Liver (tissue), 9 donors: Measurements from ENCODE around the gene TTYH3. TPM values are rescaled to one million over a fixed set of nuclear protein-coding genes. Genes with fewer than 3 reads are reported as not detected.
"Not testable (repeated sequence)": the region's sequence is repeated elsewhere in the genome, so short reads cannot be mapped to it uniquely, and the experiment has no call there.

ENCODE experiments used
- DNase-seq: peaks from one replicate; pipeline ENCODE4 v3.0.0-alpha.2; 2017; ENCODE audit warnings: low spot score
- H3K27ac ChIP-seq, 2 donors: one replicate each; pipeline ENCODE4 v1.7.0; 2013; ENCODE audit warnings: inconsistent platforms in 2 of 2, low read length in 2 of 2, control low read depth in 1 of 2, low read depth in 1 of 2, mild to moderate bottlenecking in 1 of 2
- H3K27me3 ChIP-seq, 4 donors: one replicate each; pipeline versions ENCODE4 v1.6.1 to v1.7.0; 2013; ENCODE audit warnings: low read length in 3 of 4, inconsistent platforms in 1 of 4, mild to moderate bottlenecking in 1 of 4, moderate library complexity in 1 of 4; ENCODE audit not compliant: control insufficient read depth in 4 of 4, insufficient read depth in 4 of 4
- H3K36me3 ChIP-seq, 4 donors: one replicate each; pipeline versions ENCODE4 v1.6.1 to v1.7.0; 2013; ENCODE audit warnings: low read length in 3 of 4, mild to moderate bottlenecking in 3 of 4, low read depth in 1 of 4, moderate library complexity in 1 of 4; ENCODE audit not compliant: control insufficient read depth in 4 of 4, insufficient read depth in 3 of 4
- H3K4me1 ChIP-seq, 4 donors: one replicate each; pipeline versions ENCODE4 v1.6.1 to v1.7.0; 2013; ENCODE audit warnings: low read length in 3 of 4, mild to moderate bottlenecking in 3 of 4, moderate library complexity in 1 of 4; ENCODE audit not compliant: control insufficient read depth in 4 of 4, insufficient read depth in 4 of 4
- H3K4me3 ChIP-seq, 3 donors: one replicate each; pipeline versions ENCODE4 v1.6.1 to v1.7.0; 2013; ENCODE audit warnings: low read length in 3 of 3, control low read depth in 1 of 3, low read depth in 1 of 3, mild to moderate bottlenecking in 1 of 3
- H3K9ac ChIP-seq, 2 donors: one replicate each; pipeline ENCODE4 v1.7.0; 2013; ENCODE audit warnings: low read length in 2 of 2, mild to moderate bottlenecking in 2 of 2, moderate library complexity in 2 of 2, control low read depth in 1 of 2, low read depth in 1 of 2
- H3K9me3 ChIP-seq, 4 donors: one replicate each; pipeline versions ENCODE4 v1.6.1 to v1.7.0; 2013; ENCODE audit warnings: low read length in 3 of 4; ENCODE audit not compliant: control insufficient read depth in 4 of 4
- GABPA ChIP-seq, 2 donors: IDR thresholded peaks in 1 of 2; conservative IDR thresholded peaks in 1 of 2; 2 replicates each; pipeline ENCODE4 v1.6.1; 2016; ENCODE audit warnings: antibody characterized with exemption in 2 of 2, mild to moderate bottlenecking in 1 of 2, moderate library complexity in 1 of 2
- HNF4A ChIP-seq, 2 donors: conservative IDR thresholded peaks; 2 replicates each; pipeline ENCODE4 v1.6.1; 2016; ENCODE audit warnings: antibody characterized with exemption in 2 of 2, mild to moderate bottlenecking in 2 of 2
- HNF4G ChIP-seq: IDR thresholded peaks from 2 replicates; pipeline ENCODE4 v1.6.1; 2016; ENCODE audit warnings: antibody characterized with exemption
- JUND ChIP-seq, 2 donors: IDR thresholded peaks; 2 replicates each; pipeline ENCODE4 v1.6.1; 2016; ENCODE audit warnings: antibody characterized with exemption in 2 of 2
- RAD21 ChIP-seq, 2 donors: IDR thresholded peaks; 2 replicates each; pipeline ENCODE4 v1.6.1; 2016; ENCODE audit warnings: antibody characterized with exemption in 2 of 2, mild to moderate bottlenecking in 2 of 2
- RXRA ChIP-seq, 2 donors: IDR thresholded peaks; 2 replicates each; pipeline ENCODE4 v1.6.1; 2017 to 2018; ENCODE audit warnings: antibody characterized with exemption in 2 of 2, mild to moderate bottlenecking in 1 of 2
- TAF1 ChIP-seq: conservative IDR thresholded peaks from 2 replicates; pipeline ENCODE4 v1.6.1; 2016; ENCODE audit warnings: antibody characterized with exemption, mild to moderate bottlenecking
- WGBS: extraction: QIAGEN DNeasy Blood & Tissue Kit; methylation state at CpG from one replicate; pipeline ENCODE4 v1.1.7; 2013; 5-methylcytosine and 5-hydroxymethylcytosine counted together
- polyA plus RNA-seq, 2 donors: library from polyadenylated mRNA; stranded (reverse) in 1 of 2; unstranded in 1 of 2; fragments of 200-250 nt in 1 of 2; fragments of >200 nt in 1 of 2; fragmentation: Nextera tagmentation in 1 of 2; extraction: Ambion mirVana in 1 of 2; gene quantifications; one replicate each; pipeline versions ENCODE4 v1.2.1 to v1.2.3, GENCODE V29; 2013 to 2015
- total RNA-seq, 2 donors: library from RNA; depleted of rRNA; stranded (reverse); fragments of >200 nt; gene quantifications; one replicate each; pipeline ENCODE4 v1.2.3, GENCODE V29; 2014
- TF ChIP-seq, protein P1 (sequence below): IDR thresholded peaks from 2 replicates; pipeline ENCODE4 v1.6.1; 2016; ENCODE audit warnings: antibody characterized with exemption, mild to moderate bottlenecking
- TF ChIP-seq, protein P2 (sequence below): fragments of 150-350 bp; IDR thresholded peaks from 2 replicates; pipeline ENCODE4 v1.5.1; 2017; ENCODE audit warnings: improper control_type of control experiment, low read depth, low read length; ENCODE audit not compliant: missing input control
- TF ChIP-seq, protein P3 (sequence below): IDR thresholded peaks from 2 replicates; pipeline ENCODE4 v1.6.1; 2016; ENCODE audit warnings: antibody characterized with exemption
- donor health status: healthy.
- donor health status: healthy.
- donor health status: healthy.
- donor health status: healthy.
- donor health status: healthy.

TTYH3 gene
- total and polyA plus RNA-seq, 4 donors: 8.2 to 19.6 (median 17.4) TPM

DNA sequence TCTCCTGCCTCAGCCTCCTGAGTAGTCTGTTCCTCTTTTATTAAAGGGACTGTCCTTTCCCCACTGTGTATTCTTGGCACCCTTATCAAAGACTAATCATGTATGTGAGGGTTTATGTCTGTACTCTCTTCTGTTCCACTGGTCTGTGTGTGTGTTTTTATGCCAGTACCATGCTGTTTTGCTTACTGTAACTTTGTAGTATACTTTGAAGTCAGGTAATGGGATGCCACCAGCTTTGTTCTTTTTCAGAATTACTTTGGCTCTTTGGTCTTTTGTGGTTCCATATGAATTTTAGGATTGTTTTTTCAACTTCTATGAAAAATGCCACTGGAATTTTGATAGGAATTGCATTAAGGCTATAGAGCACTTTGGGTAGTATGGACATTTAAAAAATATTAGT lies 42.1 kb downstream of the TTYH3 start:
- H3K27ac ChIP-seq: no peak overlapping the region
- no peaks in the 10 kb centered on the region for H3K36me3 ChIP-seq
- H3K4me1 ChIP-seq: peaks cover 0 to 6% (median 3%) of the 10 kb centered on the region in 4 donors
- H3K27me3 ChIP-seq: no peaks in the 10 kb centered on the region
- no peaks in the 10 kb centered on the region for H3K9me3 ChIP-seq
- no peak overlapping the region for H3K9ac ChIP-seq
- TF ChIP-seq RXRA (IDR thresholded peaks at IDR 0.05): no peak
- TF ChIP-seq, protein P1, sequence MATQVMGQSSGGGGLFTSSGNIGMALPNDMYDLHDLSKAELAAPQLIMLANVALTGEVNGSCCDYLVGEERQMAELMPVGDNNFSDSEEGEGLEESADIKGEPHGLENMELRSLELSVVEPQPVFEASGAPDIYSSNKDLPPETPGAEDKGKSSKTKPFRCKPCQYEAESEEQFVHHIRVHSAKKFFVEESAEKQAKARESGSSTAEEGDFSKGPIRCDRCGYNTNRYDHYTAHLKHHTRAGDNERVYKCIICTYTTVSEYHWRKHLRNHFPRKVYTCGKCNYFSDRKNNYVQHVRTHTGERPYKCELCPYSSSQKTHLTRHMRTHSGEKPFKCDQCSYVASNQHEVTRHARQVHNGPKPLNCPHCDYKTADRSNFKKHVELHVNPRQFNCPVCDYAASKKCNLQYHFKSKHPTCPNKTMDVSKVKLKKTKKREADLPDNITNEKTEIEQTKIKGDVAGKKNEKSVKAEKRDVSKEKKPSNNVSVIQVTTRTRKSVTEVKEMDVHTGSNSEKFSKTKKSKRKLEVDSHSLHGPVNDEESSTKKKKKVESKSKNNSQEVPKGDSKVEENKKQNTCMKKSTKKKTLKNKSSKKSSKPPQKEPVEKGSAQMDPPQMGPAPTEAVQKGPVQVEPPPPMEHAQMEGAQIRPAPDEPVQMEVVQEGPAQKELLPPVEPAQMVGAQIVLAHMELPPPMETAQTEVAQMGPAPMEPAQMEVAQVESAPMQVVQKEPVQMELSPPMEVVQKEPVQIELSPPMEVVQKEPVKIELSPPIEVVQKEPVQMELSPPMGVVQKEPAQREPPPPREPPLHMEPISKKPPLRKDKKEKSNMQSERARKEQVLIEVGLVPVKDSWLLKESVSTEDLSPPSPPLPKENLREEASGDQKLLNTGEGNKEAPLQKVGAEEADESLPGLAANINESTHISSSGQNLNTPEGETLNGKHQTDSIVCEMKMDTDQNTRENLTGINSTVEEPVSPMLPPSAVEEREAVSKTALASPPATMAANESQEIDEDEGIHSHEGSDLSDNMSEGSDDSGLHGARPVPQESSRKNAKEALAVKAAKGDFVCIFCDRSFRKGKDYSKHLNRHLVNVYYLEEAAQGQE: no peak
- TF ChIP-seq, protein P2, sequence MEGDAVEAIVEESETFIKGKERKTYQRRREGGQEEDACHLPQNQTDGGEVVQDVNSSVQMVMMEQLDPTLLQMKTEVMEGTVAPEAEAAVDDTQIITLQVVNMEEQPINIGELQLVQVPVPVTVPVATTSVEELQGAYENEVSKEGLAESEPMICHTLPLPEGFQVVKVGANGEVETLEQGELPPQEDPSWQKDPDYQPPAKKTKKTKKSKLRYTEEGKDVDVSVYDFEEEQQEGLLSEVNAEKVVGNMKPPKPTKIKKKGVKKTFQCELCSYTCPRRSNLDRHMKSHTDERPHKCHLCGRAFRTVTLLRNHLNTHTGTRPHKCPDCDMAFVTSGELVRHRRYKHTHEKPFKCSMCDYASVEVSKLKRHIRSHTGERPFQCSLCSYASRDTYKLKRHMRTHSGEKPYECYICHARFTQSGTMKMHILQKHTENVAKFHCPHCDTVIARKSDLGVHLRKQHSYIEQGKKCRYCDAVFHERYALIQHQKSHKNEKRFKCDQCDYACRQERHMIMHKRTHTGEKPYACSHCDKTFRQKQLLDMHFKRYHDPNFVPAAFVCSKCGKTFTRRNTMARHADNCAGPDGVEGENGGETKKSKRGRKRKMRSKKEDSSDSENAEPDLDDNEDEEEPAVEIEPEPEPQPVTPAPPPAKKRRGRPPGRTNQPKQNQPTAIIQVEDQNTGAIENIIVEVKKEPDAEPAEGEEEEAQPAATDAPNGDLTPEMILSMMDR: no peak
- no peak for TF ChIP-seq TAF1
- no peak for TF ChIP-seq JUND (IDR thresholded peaks at IDR 0.05)
- H3K4me3 ChIP-seq: no peak overlapping the region
- DNase-seq: no peak

DNA sequence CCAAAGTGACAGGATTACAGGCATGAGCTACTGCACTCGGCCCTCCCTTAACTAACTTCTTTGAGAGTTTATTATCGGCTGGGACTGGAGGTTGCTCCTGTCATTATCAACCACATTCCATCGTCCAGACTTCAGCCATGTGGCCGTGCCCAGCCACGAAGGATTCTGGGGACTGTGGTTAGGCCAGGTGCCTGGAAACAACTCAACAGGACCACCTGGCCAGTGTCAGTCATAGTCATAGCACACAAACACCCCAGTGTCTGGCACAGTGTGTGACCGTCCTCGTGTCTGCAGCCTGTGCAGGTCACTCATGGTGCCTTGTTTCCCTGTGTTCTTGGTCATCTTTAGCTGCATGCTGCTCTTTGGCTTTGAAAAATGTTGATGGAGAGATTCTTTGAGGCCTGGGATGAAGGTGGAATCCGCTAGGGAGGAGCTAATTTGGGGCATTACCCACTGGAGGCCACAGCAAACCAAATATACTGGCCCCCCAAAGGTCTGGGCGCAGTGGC lies 43.5 kb downstream of the TTYH3 start:
- Histone ChIP-seq H3K27ac (no peak overlapping the region), H3K9ac (no peak overlapping the region), H3K9me3 (no peaks in the 10 kb centered on the region), H3K27me3 (no peaks in the 10 kb centered on the region), H3K36me3 (no peaks in the 10 kb centered on the region), H3K4me3 (no peak overlapping the region), H3K4me1 (peaks cover 0 to 10% (median 3%) of the 10 kb centered on the region in 4 donors)
- TF ChIP-seq HNF4G: no peak
- TF ChIP-seq RAD21 (IDR thresholded peaks at IDR 0.05): no peak
- TF ChIP-seq, protein P2: no peak
- no peak for TF ChIP-seq HNF4A (conservative IDR thresholded peaks at IDR 0.05)
- no peak for TF ChIP-seq GABPA (IDR thresholded peaks at IDR 0.05 in 1 of 2, conservative IDR thresholded peaks at IDR 0.05 in 1 of 2)
- TF ChIP-seq, protein P3, sequence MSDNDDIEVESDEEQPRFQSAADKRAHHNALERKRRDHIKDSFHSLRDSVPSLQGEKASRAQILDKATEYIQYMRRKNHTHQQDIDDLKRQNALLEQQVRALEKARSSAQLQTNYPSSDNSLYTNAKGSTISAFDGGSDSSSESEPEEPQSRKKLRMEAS: no peak
- no peak for TF ChIP-seq RXRA (IDR thresholded peaks at IDR 0.05)
- TF ChIP-seq JUND (IDR thresholded peaks at IDR 0.05): no peak
- no peak for DNase-seq
- WGBS: 76% methylated on average over 9 of the region's 9 CpGs

DNA sequence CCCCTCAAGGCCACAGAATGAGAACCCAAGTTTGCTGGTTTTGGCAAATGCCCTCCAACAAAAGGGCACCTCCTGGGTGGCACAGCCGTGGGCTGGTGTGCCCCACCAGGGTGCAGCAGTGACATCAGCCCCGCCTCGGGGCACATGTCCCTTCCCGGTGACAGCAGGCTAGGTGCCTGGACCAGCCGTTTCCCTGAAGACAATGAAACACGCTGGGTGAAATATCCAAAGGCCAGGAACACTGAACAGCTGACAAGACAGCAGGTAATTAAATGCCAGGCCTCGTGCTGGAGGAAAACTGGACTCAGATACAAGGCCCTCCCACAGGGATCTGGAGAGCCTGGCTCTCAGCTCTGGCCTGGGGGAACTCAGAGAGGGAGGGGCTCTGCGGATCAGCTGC lies 44.8 kb downstream of the TTYH3 start:
- not testable (repeated sequence) for H3K36me3 ChIP-seq

DNA sequence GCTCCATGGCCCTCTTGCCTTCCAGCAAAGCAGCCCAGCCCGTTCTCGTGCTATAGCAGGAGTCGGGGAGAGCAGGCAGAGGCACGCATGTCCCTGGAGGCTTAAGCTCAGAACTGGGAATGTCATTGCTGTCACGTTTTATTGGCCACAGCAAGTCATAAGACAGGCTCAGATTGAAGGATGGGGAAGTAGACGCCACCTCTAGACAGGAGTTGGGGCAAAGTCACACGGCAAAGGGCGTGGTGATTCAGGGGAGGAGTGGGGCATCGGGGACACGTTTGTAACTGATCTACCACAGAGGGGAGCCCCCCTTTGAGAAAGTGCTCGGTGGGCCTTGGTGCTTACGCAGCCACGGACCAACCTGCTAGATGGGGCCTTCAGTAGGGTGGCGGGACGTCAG lies 46.7 kb downstream of the TTYH3 start:
- not testable (repeated sequence) for H3K36me3 ChIP-seq, H3K27ac ChIP-seq, H3K27me3 ChIP-seq, H3K4me3 ChIP-seq, H3K9ac ChIP-seq, DNase-seq, H3K9me3 ChIP-seq, H3K4me1 ChIP-seq
- 84% methylated on average over 15 of the region's 15 CpGs for WGBS

More for the DNA sequence above, 44.8 kb downstream of the TTYH3 start:
- H3K9me3 ChIP-seq, H3K9ac ChIP-seq, DNase-seq, H3K27ac ChIP-seq, H3K27me3 ChIP-seq, H3K4me3 ChIP-seq, H3K4me1 ChIP-seq: not testable (repeated sequence)
- WGBS: 93% methylated on average over 6 of the region's 8 CpGs
